ENCODE results near the gene APBA2.
A peak's percentile ranks its signal among the peaks of the same experiment; 100 is the strongest.

The APBA2 gene

GRCh38 chr15:29092376-29093064, 206.7 kb downstream of the APBA2 start:
- no peak for DNase-seq

- no peak for DNase-seq
These were observed 207.3 kb downstream of the APBA2 start for GRCh38 chr15:29093065-29093435.

DNA sequence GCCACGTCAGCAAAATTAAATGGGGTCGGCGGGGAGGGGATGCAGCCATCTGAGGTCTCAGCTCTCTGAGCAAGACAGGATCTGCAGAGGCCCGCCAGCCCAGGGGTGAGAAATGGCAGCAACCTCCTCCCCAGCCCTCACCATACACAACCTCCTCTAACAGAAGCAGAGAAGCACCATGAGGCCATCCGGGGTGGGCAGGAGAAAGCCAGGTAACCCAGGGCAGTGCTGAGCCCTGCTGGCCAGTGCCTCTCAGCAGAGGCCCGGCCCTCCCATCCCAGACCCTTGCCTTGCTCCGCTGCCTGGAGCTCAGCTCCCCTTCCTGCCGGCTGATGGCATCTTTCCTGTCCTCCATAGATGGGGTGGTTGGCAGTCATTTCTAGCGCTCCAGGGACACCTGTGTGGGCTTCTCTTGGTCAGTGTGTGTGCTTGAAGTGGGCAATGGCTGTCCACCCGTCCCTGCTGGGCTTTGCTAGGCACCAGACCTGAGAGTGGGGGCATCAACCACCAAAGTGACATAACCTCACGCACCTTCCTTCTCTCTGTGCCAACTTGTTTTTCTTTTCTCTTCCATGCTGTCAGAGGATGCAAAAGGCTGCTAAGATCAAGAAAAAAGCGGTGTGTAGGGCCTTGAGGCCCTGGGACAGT, 208.0 kb downstream of the APBA2 start:
- DNase-seq, result no peak

DNA sequence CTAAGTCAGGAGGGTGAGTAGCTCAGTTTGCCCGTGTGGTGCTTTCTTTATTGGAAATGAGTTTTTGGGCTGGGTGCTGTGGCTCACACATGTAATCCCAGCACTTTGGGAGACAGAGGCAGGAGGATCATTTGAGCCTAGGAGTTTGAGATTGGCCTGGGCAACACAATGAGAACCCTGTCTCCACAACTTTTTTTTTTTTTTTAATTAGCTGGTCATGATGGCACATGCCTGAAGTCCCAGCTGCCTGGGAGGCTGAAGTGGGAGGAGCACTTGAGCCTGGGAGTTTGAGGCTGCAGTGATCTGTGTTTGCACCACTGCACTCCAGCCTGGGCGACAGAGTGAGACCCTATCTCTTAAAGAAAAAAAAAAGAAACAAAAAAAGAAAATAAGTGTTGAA, 208.9 kb downstream of the APBA2 start:
- DNase-seq, result no peak

- no peak for DNase-seq
These were observed 210.0 kb downstream of the APBA2 start for GRCh38 chr15:29095746-29096145.

DNA sequence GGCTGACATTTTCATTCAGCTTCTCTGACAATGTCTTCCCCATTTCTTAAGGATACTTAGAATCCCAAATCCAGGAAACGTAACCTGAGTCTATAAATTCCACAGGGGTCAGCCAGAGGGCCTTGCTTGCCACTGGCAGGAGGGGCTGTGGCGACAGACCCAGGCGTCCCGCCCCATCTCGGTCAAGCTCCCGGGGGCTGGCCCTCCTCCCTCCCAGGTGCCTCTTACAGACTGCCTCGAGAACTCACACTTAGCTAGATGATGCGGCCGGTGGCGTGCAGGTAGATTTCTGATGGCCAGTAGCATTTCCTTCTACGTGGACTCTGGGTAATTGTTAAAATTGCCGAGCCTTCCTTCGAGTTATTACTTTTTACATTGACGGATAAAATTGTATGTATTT, 211.4 kb downstream of the APBA2 start:
- no peak for DNase-seq

DNA sequence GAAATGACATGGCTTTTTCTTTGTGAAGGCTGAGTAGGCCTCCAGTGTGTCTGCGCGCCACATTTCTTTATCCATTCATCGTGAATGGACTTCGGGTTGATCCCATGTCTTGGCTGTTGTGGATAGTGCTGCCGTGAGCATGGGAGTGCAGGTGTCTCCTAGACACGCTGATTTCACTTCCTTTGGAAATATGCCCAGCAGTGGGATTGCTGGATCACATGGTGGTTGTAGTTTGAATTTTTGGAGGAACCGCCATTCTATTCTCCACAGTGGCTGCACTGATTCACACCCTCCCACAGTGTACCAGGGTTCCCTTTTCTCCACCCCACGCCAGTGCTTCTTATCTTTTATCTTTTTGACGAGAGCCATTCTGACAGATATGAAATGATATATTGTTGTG, 212.2 kb downstream of the APBA2 start:
- no peak for DNase-seq

- DNase-seq, result no peak
These were observed 212.9 kb downstream of the APBA2 start for GRCh38 chr15:29098652-29099051.

DNA sequence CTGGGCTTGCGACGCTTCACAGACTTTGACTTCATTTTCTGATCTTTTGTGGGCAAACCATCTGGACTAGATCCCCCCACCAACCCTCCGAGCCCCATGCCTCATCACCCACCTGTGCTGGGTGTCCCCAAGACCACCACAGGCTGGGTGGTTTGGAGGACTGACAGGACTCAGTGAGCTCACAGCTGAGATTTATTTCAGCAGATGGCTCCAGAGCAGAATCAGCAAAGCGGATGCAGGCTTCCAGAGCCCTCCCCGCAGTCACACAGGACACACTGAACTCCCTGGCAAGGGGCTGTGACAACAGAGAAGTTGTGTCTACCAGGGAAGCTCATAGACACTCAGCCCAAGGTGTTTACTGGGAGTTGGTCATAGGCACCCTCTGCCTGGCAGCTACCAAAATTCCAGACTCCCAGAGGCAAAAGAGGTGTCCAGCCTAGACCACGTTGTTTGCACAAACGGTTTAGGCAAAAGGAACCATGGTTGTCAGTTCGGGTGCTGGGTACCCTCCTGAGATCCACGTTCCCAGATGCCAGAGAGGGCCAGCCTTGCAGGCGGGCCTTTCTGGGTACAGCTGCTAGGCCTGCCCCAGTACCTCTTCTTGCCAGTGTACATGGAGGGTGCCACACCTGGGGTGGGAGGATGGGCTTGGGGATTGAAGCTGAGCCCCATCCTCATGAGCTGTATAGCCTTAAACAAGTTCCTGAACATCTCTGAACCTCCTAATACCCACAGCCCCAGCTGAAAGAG, 213.5 kb downstream of the APBA2 start:
- DNase-seq, result no peak

- DNase-seq, result no peak
These were observed 214.8 kb downstream of the APBA2 start for GRCh38 chr15:29100486-29101000.

DNA sequence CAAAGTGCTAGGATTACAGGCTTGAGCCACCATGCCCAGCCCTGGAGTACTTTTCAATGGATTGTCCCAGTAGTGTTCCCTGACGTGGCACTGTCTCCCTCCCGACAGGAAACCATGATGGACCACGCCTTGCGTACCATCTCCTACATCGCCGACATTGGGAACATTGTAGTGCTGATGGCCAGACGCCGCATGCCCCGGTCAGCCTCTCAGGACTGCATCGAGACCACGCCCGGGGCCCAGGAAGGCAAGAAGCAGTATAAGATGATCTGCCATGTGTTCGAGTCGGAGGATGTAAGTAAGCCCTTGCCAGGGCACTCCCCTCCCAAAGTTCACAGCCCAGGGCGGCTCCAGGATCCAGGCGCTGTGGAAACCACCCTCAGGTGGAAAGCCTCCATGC, 215.7 kb downstream of the APBA2 start:
- no peak for DNase-seq

GRCh38 chr15:29102173-29102794, 216.5 kb downstream of the APBA2 start:
- peak; percentile 84 for DNase-seq

GRCh38 chr15:29102911-29103823, 217.4 kb downstream of the APBA2 start:
- no peak for DNase-seq

DNA sequence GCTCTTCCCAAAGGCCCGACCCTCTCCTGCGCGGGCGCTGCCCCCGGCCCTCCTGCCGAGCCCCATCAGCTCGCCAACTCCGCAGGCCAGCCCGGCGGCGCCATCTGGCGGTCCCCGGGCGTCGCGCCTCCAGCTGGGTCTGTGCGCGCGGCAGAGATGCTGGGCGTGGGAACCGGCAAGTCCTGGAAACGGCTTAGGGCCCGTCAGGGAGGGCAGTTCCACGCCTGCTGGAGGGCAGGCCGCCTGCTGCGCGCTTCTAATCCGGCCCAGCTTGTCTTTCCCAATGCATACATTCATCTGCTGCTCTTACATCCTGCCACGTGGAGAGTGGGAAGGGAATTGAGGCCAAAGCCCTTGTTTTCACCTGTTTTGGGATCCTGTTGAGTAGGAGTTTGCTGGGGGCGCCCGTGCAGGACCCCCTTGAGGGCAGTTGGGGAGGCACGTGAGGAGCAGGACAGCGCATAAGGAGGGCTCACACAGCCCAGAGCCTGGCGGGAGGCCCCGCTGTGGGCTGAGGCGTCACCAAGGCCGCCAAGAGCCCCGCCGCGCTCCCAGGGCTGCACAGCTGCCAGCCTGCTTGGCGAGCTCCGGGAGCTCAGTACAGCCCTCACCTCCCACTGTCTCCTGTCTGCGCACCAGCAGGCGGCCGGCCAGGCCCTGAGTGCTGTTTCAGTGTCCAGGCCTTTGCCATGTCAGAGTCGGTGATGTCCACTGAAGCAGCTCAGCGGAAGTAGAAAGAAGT, 218.2 kb downstream of the APBA2 start:
- peak; percentile 79 for DNase-seq

DNA sequence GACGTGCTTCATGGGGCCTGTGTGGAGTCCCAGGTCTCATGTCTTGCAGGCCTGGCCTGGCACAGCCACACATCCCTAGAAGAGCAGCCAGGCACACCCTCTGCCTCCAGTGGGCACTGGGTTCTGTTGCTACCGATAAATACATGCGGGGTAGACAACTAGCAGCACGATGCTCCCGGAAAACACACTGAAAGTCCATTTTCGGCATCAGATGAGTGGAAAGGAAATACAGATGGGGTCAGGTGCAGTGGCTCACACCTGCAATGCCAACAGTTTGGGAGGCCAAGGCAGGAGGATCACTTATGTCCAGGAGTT, 218.7 kb downstream of the APBA2 start:
- DNase-seq, result no peak

- DNase-seq, result no peak
These were observed 219.5 kb downstream of the APBA2 start for GRCh38 chr15:29105151-29105854.

GRCh38 chr15:29106116-29106515, 220.3 kb downstream of the APBA2 start:
- no peak for DNase-seq

DNA sequence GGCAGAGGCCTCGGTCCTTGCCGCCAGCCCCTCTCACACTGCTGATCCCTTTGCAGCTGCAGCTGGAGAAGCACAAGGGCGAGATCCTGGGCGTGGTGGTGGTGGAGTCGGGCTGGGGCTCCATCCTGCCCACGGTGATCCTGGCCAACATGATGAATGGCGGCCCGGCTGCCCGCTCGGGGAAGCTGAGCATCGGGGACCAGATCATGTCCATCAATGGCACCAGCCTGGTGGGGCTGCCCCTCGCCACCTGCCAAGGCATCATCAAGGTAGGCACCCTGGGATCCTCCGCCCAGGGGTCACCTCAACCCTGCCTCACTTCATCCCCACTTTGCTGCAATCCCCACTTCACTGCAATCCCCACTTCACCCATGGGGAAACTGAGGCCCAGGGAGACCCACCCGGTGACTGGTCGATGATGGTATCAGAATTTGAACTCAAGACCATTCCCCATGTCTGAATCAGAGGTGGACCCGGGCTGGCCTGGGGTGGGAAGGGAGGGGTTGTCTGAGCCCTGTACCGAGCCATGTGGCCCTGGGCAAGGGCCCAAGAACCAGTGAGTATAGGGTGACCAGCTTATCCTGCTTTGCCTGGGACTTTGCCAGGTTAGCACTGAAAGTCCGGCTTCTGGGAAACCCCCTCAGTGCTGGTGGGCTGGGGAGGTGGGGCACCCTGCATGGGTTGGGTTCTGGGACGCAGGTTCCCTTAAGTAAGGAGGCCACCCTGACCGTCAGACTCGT, 220.9 kb downstream of the APBA2 start:
- DNase-seq, result no peak

DNA sequence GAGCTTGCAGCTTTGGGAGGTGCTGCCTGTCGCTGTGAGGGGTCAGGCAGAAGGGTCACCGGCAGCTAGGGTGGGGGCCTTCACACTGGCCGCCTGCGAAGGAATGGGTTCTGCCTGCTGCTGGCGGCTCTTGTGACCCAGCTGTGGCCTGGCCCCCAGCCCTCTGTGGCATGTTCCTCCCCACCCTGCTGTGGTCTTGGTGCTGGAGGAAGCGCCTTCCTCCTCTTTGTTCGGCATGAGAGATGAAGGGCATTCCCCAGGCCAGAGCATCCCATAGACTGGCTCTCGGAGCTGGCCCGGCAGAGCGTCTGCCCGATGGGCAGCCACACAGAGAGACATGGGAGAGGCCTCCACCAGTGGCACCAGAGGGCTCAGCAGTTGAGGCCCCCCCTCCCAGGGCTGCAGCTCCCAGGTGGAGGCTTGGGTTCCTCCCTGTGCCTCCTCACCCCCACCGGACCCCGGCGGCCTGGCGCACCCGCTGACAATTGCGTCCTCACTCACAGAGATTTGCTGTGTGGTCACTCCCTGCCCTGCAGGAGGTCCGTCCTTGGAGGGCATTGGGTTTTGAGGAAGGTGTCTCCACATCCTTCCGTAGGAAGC, 221.6 kb downstream of the APBA2 start:
- DNase-seq, result no peak

Data from hematopoietic multipotent progenitor cell treated with erythropoietin and hydrocortisone succinate and interleukin-3 and kit ligand, for 6 days (in vitro differentiated cells).